Measurements from ENCODE around the gene PHB1. TPM values are rescaled to one million over a fixed set of nuclear protein-coding genes. Genes with fewer than 3 reads are reported as not detected.
"Not testable (repeated sequence)": the region's sequence is repeated elsewhere in the genome, so short reads cannot be mapped to it uniquely, and the experiment has no call there.

The PHB1 gene
- total RNA-seq, 4 donors from 2014 or later: 83.5 to 114 (median 90.4) TPM

- 91 to 100% methylated on average over 1 of the region's 1 CpG for WGBS, 2 donors
Measured at GRCh38 chr17:49369760-49370159, 44.9 kb downstream of the PHB1 start.

GRCh38 chr17:49369089-49369488, 45.6 kb downstream of the PHB1 start:
- Histone ChIP-seq H3K27me3 (no peaks in the 10 kb centered on the region), H3K4me1 (no peaks in the 10 kb centered on the region), H3K36me3 (no peaks in the 10 kb centered on the region), H3K27ac (no peak overlapping the region), H3K4me3 (no peak overlapping the region), H3K9me3 (no peaks in the 10 kb centered on the region)
- WGBS, 2 donors: 73 to 93% methylated on average over 1 of the region's 1 CpG
- TF ChIP-seq CTCF (IDR thresholded peaks at IDR 0.05) (no peak), POLR2A (IDR thresholded peaks at IDR 0.05) (no peak), EP300 (IDR thresholded peaks at IDR 0.05) (no peak)
- DNase-seq (ENCODE audit: low spot score in 2 of 2): no peak

More at GRCh38 chr17:49369760-49370159, 44.9 kb downstream of the PHB1 start:
- DNase-seq (ENCODE audit: low spot score in 2 of 2): no peak
- H3K27me3 ChIP-seq: no peaks in the 10 kb centered on the region
- no peak overlapping the region for H3K27ac ChIP-seq
- H3K4me3 ChIP-seq: no peak overlapping the region
- H3K36me3 ChIP-seq: no peaks in the 10 kb centered on the region
- H3K4me1 ChIP-seq: no peaks in the 10 kb centered on the region
- no peaks in the 10 kb centered on the region for H3K9me3 ChIP-seq
- TF ChIP-seq EP300 (IDR thresholded peaks at IDR 0.05) (no peak), CTCF (IDR thresholded peaks at IDR 0.05) (no peak), POLR2A (IDR thresholded peaks at IDR 0.05) (no peak)

- no peak for DNase-seq (ENCODE audit: low spot score in 2 of 2)
- Histone ChIP-seq H3K9me3 (no peaks in the 10 kb centered on the region), H3K27me3 (no peaks in the 10 kb centered on the region), H3K4me3 (no peak overlapping the region), H3K27ac (no peak overlapping the region), H3K4me1 (peaks cover 0 to 6% (median 2%) of the 10 kb centered on the region in 4 donors), H3K36me3 (no peaks in the 10 kb centered on the region)
- 24 to 45% methylated on average over 2 of the region's 2 CpGs for WGBS, 2 donors
- TF ChIP-seq EP300 (IDR thresholded peaks at IDR 0.05) (no peak), POLR2A (IDR thresholded peaks at IDR 0.05) (no peak), CTCF (IDR thresholded peaks at IDR 0.05) (no peak)
Measured at GRCh38 chr17:49365667-49366066, 49.0 kb downstream of the PHB1 start.

GRCh38 chr17:49365126-49365525, 49.6 kb downstream of the PHB1 start:
- H3K9me3 ChIP-seq; DNase-seq (ENCODE audit: low spot score in 2 of 2); H3K36me3 ChIP-seq; H3K27me3 ChIP-seq; H3K27ac ChIP-seq; H3K4me3 ChIP-seq: not testable (repeated sequence)
- 93 to 96% methylated on average over 9 to 10 of the region's 10 CpGs for WGBS, 2 donors
- H3K4me1 ChIP-seq: peaks cover 0 to 11% (median 4%) of the 10 kb centered on the region in 4 donors

- WGBS, 2 donors: 72 to 89% methylated on average over 2 of the region's 2 CpGs
- H3K27ac ChIP-seq: no peak overlapping the region
- peaks cover 0 to 21% (median 9%) of the 10 kb centered on the region in 4 donors for H3K4me1 ChIP-seq
- H3K36me3 ChIP-seq: no peaks in the 10 kb centered on the region
- DNase-seq (ENCODE audit: low spot score in 2 of 2): no peak
- no peak overlapping the region for H3K4me3 ChIP-seq
- TF ChIP-seq CTCF (IDR thresholded peaks at IDR 0.05) (no peak), EP300 (IDR thresholded peaks at IDR 0.05) (no peak)
- H3K9me3 ChIP-seq: no peaks in the 10 kb centered on the region
- H3K27me3 ChIP-seq: no peaks in the 10 kb centered on the region
Measured at GRCh38 chr17:49364119-49364518, 50.6 kb downstream of the PHB1 start.

GRCh38 chr17:49363251-49363650, 51.4 kb downstream of the PHB1 start:
- 82 to 89% methylated on average over 4 of the region's 4 CpGs for WGBS, 2 donors

More at GRCh38 chr17:49363251-49363650, 51.4 kb downstream of the PHB1 start:
- no peak for TF ChIP-seq EP300 (IDR thresholded peaks at IDR 0.05)
- TF ChIP-seq POLR2A (IDR thresholded peaks at IDR 0.05): no peak
- no peak for TF ChIP-seq CTCF (IDR thresholded peaks at IDR 0.05)
- no peak for DNase-seq (ENCODE audit: low spot score in 2 of 2)
- Histone ChIP-seq H3K9me3 (no peaks in the 10 kb centered on the region), H3K4me1 (peaks cover 0 to 30% (median 12%) of the 10 kb centered on the region in 4 donors), H3K36me3 (no peaks in the 10 kb centered on the region), H3K4me3 (no peak overlapping the region), H3K27me3 (no peaks in the 10 kb centered on the region), H3K27ac (peak overlapping the region in 1 of 4 donors; percentile 97)

Data from tibial nerve (tissue), 4 donors.